Mucosa of descending colon (tissue), 3 donors: ENCODE data around the gene LNX2. TPM values are rescaled to one million over a fixed set of nuclear protein-coding genes. Genes with fewer than 3 reads are reported as not detected.

ENCODE experiments used
- ATAC-seq: fragments of 200-7000 bp; cut with Tn5 transposase; one replicate; pipeline ENCODE4 v1.9.1; 2020; ENCODE audit warnings: mild to moderate bottlenecking, moderate library complexity
- DNase-seq, 3 donors: peaks; one replicate each; pipeline ENCODE4 v3.0.0-alpha.2; 2020
- H3K36me3 ChIP-seq: fragments of 200-600 bp; one replicate; pipeline ENCODE4 v1.8.0; 2021; ENCODE audit warnings: low read depth, mild to moderate bottlenecking
- H3K4me1 ChIP-seq: fragments of 200-600 bp; one replicate; pipeline ENCODE4 v1.8.0; 2021; ENCODE audit warnings: low read depth, mild to moderate bottlenecking
- H3K4me3 ChIP-seq: fragments of 200-600 bp; one replicate; pipeline ENCODE4 v1.8.0; 2021; ENCODE audit warnings: mild to moderate bottlenecking
- H3K9me3 ChIP-seq: fragments of 200-600 bp; one replicate; pipeline ENCODE4 v1.8.0; 2021; ENCODE audit warnings: mild to moderate bottlenecking
- intact Hi-C, 2 donors: fragments of 100-400 bp; cut with DNase I in 1 of 2; cut with micrococcal nuclease in 1 of 2; formaldehyde crosslinking; loops; one replicate each; pipeline versions ENCODE4 v1.11.0 to v1.11.1; 2022; cut with DNase I, micrococcal nuclease
- total RNA-seq, 3 donors: library from RNA; stranded (reverse); fragmentation: NEBNext Ultra II Directional in 2 of 3; extraction: Animal tissue kit (Norgen Biotek cat#: 25700) in 2 of 3; gene quantifications; one replicate each; pipeline versions ENCODE4 v1.2.1 to v1.2.4, GENCODE V29; 2021 to 2023
- TF ChIP-seq, protein P1 (sequence below): fragments of 200-600 bp; IDR thresholded peaks from one replicate; pipeline ENCODE4 v1.8.0; 2022; ENCODE audit warnings: antibody characterized with exemption, mild to moderate bottlenecking
- donor health status: DM: no; HTN: no; CAD: no; lungs with moderate emphysema.
- donor health status: DM: no; HTN: no; CAD: no.
- donor health status: DM: no; HTN: yes; CAD: no.

LNX2 gene
- total RNA-seq, 3 donors from 2014 or later = 20.0 to 34.0 (median 26.2) TPM

DNA sequence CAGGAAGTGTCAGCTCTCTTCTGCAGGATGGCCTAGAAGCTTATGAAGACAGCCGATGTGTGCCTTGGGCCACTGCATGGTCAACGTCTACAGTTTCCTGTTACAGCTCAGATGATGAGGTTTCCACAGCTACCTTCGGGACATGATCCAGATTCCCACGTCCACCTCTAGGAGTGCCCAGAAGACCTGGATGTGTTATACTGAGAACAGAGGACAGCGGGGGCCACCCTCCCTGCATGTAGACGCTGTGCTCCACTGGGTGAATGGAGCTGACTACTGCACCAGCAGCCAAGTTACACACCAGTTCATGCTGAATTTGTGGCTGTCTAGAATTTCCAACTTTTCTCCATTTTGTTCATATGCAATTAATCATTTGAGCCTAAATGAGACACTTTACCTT is 91.4 kb downstream of the LNX2 start:
- intact Hi-C loops = no loop called here
- Histone ChIP-seq H3K4me3 (no peak overlapping the region), H3K9me3 (no peaks in the 10 kb centered on the region), H3K36me3 (no peaks in the 10 kb centered on the region), H3K4me1 (no peaks in the 10 kb centered on the region)
- DNase-seq = no peak
- TF ChIP-seq, protein P1, sequence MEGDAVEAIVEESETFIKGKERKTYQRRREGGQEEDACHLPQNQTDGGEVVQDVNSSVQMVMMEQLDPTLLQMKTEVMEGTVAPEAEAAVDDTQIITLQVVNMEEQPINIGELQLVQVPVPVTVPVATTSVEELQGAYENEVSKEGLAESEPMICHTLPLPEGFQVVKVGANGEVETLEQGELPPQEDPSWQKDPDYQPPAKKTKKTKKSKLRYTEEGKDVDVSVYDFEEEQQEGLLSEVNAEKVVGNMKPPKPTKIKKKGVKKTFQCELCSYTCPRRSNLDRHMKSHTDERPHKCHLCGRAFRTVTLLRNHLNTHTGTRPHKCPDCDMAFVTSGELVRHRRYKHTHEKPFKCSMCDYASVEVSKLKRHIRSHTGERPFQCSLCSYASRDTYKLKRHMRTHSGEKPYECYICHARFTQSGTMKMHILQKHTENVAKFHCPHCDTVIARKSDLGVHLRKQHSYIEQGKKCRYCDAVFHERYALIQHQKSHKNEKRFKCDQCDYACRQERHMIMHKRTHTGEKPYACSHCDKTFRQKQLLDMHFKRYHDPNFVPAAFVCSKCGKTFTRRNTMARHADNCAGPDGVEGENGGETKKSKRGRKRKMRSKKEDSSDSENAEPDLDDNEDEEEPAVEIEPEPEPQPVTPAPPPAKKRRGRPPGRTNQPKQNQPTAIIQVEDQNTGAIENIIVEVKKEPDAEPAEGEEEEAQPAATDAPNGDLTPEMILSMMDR = no peak
- ATAC-seq = no peak

DNA sequence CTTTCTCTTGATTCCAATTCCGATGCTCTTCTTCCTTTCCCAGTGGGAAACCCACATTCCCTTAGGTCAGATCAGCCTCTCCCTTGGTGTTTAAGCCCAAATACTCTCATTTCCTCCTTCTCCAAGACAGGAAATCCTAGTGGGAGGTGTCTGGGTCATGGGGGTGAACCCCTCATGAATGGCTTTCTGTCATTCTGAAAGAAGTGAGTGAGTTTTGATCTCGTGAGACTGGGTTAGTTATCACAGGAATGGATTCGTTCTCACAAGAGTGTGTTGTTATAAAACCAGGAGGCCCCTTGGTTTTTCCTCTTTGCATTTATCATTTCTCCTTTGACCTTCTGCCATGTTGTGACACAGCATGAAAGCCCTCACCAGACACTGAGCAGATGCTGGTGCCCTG is 93.8 kb downstream of the LNX2 start:
- H3K9me3 ChIP-seq = no peaks in the 10 kb centered on the region
- TF ChIP-seq, protein P1 = no peak
- no peak overlapping the region for H3K4me3 ChIP-seq
- ATAC-seq (no peak), DNase-seq (no peak)
- H3K4me1 ChIP-seq = no peaks in the 10 kb centered on the region
- intact Hi-C loops = no loop called here
- H3K36me3 ChIP-seq = no peaks in the 10 kb centered on the region

DNA sequence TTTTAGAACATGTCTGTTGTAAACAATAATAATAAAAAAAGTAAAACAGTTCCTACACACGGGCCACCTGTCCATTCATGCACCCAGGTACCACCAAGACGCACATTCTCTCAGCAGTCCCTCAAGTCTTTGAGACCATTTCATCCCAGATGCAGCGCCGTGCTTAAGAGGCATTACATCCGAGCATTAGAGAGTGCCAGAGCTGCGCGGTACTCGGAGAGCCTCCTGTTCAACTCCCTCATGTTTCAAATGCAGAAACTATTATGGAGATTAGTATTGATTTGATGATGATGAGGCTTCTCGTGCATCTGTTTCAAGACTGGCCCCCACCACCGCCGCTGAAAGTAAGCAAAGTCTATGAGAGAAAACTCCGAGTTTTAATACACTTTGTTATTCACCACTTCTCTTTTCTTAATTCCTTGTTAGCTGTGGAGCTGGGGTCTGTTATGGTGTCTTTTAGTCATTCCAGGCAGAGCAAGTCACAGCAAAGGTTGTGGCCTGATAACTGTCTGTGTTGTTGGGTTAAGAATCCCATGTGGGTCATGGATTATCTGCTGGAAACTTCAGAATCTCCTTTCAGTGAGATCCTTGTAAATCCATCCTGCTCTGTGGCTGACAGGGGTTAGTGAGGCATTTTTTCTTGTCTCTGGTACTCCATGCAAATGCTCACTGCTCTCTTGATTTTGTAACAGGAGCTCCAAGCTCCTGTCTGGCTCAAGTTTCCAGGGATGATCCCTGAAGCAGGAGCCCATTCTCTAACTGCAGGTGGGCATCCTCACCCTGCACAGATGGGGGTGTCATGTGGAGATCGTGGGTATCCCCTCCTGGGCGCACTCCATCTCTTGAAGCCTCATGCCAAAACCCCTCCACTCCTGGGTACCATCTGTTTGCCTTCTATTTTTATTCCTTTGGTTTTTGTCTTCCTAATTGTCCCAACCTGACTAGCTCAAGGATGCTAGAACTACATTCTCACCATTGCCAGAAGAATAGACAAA is 95.1 kb downstream of the LNX2 start:
- Histone ChIP-seq H3K9me3 (no peaks in the 10 kb centered on the region), H3K4me1 (no peaks in the 10 kb centered on the region), H3K36me3 (no peaks in the 10 kb centered on the region), H3K4me3 (no peak overlapping the region)
- ATAC-seq (no peak), DNase-seq (no peak)
- intact Hi-C loops = no loop called here
- TF ChIP-seq, protein P1 = no peak

DNA sequence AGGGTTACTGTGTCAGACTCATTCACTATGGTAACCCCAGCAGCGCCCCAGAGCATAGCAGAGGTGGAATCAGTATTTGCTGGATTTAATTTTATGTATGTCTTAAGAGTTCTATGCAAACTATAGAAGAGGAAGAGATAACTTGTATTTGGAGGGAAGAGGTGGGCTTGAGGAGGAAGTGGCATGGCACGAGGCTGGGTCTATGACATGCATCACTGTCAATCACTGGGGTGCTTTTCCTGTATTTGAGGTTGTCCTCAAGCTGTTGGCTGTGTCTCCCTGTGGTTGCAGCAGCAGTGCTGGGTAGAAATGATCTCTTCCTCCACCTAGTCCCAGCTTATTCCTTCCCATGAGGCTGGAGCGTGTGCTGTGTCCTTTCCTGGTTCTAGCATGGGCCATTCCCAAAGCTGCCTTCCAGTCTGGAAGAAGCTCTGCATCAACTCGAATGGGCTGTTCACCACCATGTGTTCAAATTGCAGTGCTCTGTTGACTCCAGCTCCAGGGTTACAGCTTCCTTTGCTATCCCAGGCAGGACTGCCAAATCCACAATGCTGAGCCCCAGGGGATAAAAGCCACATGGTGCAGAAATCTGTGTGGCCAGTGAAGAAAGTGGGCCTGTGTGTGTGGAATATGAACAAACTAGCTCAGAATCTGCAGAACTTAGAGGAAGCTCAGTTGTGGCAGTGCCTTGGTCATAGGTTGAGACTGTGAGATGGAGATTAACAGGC is 96.8 kb downstream of the LNX2 start:
- TF ChIP-seq, protein P1 = no peak
- H3K36me3 ChIP-seq = no peaks in the 10 kb centered on the region
- ATAC-seq = peak; percentile 13
- H3K4me1 ChIP-seq = no peaks in the 10 kb centered on the region
- no peaks in the 10 kb centered on the region for H3K9me3 ChIP-seq
- no peak overlapping the region for H3K4me3 ChIP-seq
- no peak for DNase-seq
- intact Hi-C loops = no loop called here

DNA sequence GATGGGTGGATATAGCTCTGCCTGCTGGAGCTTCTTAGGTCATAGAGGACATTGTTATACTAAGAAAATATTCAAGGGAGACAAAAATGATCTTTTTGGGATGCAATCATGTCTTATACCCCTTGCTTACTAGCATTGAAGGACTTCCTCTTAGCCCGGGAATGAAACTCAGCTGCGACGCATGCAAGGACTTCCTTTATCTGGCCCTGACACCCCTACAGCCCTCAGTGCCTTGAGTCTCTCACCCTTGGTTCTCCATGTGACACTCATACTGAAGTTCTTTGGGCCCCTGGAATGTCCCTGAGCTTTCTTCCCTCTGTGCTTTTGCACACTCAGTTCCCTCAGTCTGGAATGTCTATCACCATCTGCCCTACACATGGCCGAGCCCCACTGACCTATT is 97.5 kb downstream of the LNX2 start:
- peak; percentile 48 for ATAC-seq
- intact Hi-C loops = no loop called here
- H3K4me1 ChIP-seq = no peaks in the 10 kb centered on the region

More for the DNA sequence above, 97.5 kb downstream of the LNX2 start:
- Histone ChIP-seq H3K4me3 (no peak overlapping the region), H3K9me3 (no peaks in the 10 kb centered on the region), H3K36me3 (no peaks in the 10 kb centered on the region)
- peak in 1 of 3 donors; percentile 6 for DNase-seq
- TF ChIP-seq, protein P1 = no peak
